CD4-positive, CD25-positive, alpha-beta regulatory T cell (primary cell): ENCODE data around the gene GREB1. TPM values are rescaled to one million over a fixed set of nuclear protein-coding genes. Genes with fewer than 3 reads are reported as not detected.
A peak's percentile ranks its signal among the peaks of the same experiment; 100 is the strongest.

Source experiments
- ATAC-seq, 2 donors: fragments of 150-1000 bp; cut with Tn5 transposase; one replicate each; pipeline ENCODE4 v1.10.0; 2021; ENCODE audit warnings: low read depth in 2 of 2, moderate number of reproducible peaks in 2 of 2, moderate library complexity in 1 of 2
- DNase-seq, 3 donors: peaks; one replicate each; pipeline versions ENCODE4 v3.0.0 to v3.0.0-alpha.2; 2012 to 2022; ENCODE audit warnings: mixed read lengths in 1 of 3
- H3K27ac ChIP-seq: one replicate; pipeline ENCODE4 v1.7.0; 2013; ENCODE audit warnings: mild to moderate bottlenecking, low read length; ENCODE audit not compliant: insufficient read depth, poor library complexity, severe bottlenecking
- H3K27me3 ChIP-seq: one replicate; pipeline ENCODE4 v1.7.0; 2013; ENCODE audit warnings: low read length; ENCODE audit not compliant: control insufficient read depth, insufficient read depth
- H3K36me3 ChIP-seq: one replicate; pipeline ENCODE4 v1.7.0; 2013; ENCODE audit warnings: mild to moderate bottlenecking, low read length, moderate library complexity; ENCODE audit not compliant: control insufficient read depth, insufficient read depth
- H3K4me1 ChIP-seq: 2 replicates; pipeline ENCODE4 v1.7.0; 2013; ENCODE audit warnings: mild to moderate bottlenecking, low read length; ENCODE audit not compliant: insufficient read depth, control insufficient read depth, poor library complexity, severe bottlenecking
- H3K4me3 ChIP-seq: one replicate; pipeline ENCODE4 v1.7.0; 2013; ENCODE audit warnings: low read depth, mild to moderate bottlenecking, low read length, moderate library complexity
- H3K9me3 ChIP-seq, 2 experiments: 1 replicate in 1 of 2; 2 replicates in 1 of 2; pipeline ENCODE4 v1.7.0; 2013; ENCODE audit warnings: low read length in 2 of 2, mild to moderate bottlenecking in 1 of 2, moderate library complexity in 1 of 2; ENCODE audit not compliant: control insufficient read depth in 2 of 2
- H3K27ac Mint-ChIP-seq, 3 donors: one replicate each; pipeline ENCODE4 v1.8.0; 2020 to 2022; ENCODE audit warnings: mild to moderate bottlenecking in 3 of 3, mixed read lengths in 3 of 3, moderate library complexity in 2 of 3
- H3K27me3 Mint-ChIP-seq: one replicate; pipeline ENCODE4 v1.8.0; 2022; ENCODE audit warnings: mild to moderate bottlenecking, mixed read lengths
- H3K36me3 Mint-ChIP-seq: one replicate; pipeline ENCODE4 v1.8.0; 2020; ENCODE audit warnings: mixed read lengths
- H3K4me1 Mint-ChIP-seq, 4 donors: one replicate each; pipeline ENCODE4 v1.8.0; 2020 to 2022; ENCODE audit warnings: mixed read lengths in 4 of 4, mild to moderate bottlenecking in 1 of 4
- H3K4me3 Mint-ChIP-seq, 4 donors: one replicate each; pipeline ENCODE4 v1.8.0; 2020 to 2022; ENCODE audit warnings: mild to moderate bottlenecking in 4 of 4, mixed read lengths in 4 of 4, moderate library complexity in 3 of 4
- H3K9me3 Mint-ChIP-seq, 7 donors: one replicate each; pipeline ENCODE4 v1.8.0; 2020 to 2022; ENCODE audit warnings: mixed read lengths in 7 of 7, mild to moderate bottlenecking in 3 of 7, moderate library complexity in 2 of 7
- polyA plus RNA-seq, 4 donors: library from polyadenylated mRNA; unstranded; fragments of 300-500 nt; fragmentation: Illumina TruSeq; gene quantifications; one replicate each; pipeline ENCODE4 v1.2.3, GENCODE V29; 2021
- total RNA-seq: library from RNA; stranded (reverse); gene quantifications from one replicate; pipeline ENCODE4 v1.2.3, GENCODE V29; 2022

The GREB1 gene
- total and polyA plus RNA-seq, 5 donors from 2014 or later, result 0.11 to 0.35 (median 0.15) TPM; not detected in 2

- H3K27me3 Mint-ChIP-seq, result peaks cover 47% of the 10 kb centered on the region
- H3K27ac Mint-ChIP-seq, result no peak overlapping the region
- no peak overlapping the region for H3K4me3 ChIP-seq
- no peaks in the 10 kb centered on the region for H3K4me1 ChIP-seq
- H3K27me3 ChIP-seq, result no peaks in the 10 kb centered on the region
- ATAC-seq (no peak), DNase-seq (no peak)
- H3K4me3 Mint-ChIP-seq, result no peak overlapping the region
- H3K36me3 Mint-ChIP-seq, result no peaks in the 10 kb centered on the region
- peaks cover 0 to 7% (median 2%) of the 10 kb centered on the region in 7 donors for H3K9me3 Mint-ChIP-seq
- H3K36me3 ChIP-seq, result no peaks in the 10 kb centered on the region
- no peak overlapping the region for H3K27ac ChIP-seq
- H3K9me3 ChIP-seq, result peaks cover 4 to 6% of the 10 kb centered on the region in 2 experiments
- H3K4me1 Mint-ChIP-seq, result no peaks in the 10 kb centered on the region
Measured at GRCh38 chr2:11665028-11665427, 131.2 kb downstream of the GREB1 start.

GRCh38 chr2:11665510-11666362 is 131.9 kb downstream of the GREB1 start:
- Mint-ChIP-seq H3K9me3 (peaks cover 0 to 7% (median 2%) of the 10 kb centered on the region in 7 donors), H3K4me1 (peaks cover 0 to 4% (median 0%) of the 10 kb centered on the region in 4 donors), H3K36me3 (no peaks in the 10 kb centered on the region), H3K27me3 (peaks cover 43% of the 10 kb centered on the region), H3K27ac (no peak overlapping the region), H3K4me3 (no peak overlapping the region)
- H3K27ac ChIP-seq, result no peak overlapping the region
- no peak overlapping the region for H3K4me3 ChIP-seq
- DNase-seq (no peak), ATAC-seq (no peak)
- H3K9me3 ChIP-seq, result peaks cover 4 to 6% of the 10 kb centered on the region in 2 experiments
- no peaks in the 10 kb centered on the region for H3K4me1 ChIP-seq
- H3K27me3 ChIP-seq, result peaks cover 2% of the 10 kb centered on the region
- no peaks in the 10 kb centered on the region for H3K36me3 ChIP-seq

GRCh38 chr2:11667194-11667593 is 133.3 kb downstream of the GREB1 start:
- H3K36me3 Mint-ChIP-seq, result no peaks in the 10 kb centered on the region
- no peak for DNase-seq
- no peak for ATAC-seq

GRCh38 chr2:11667866-11668637 is 134.2 kb downstream of the GREB1 start:
- no peak overlapping the region for H3K4me3 Mint-ChIP-seq
- H3K27ac Mint-ChIP-seq, result no peak overlapping the region
- no peak overlapping the region for H3K4me3 ChIP-seq
- H3K36me3 ChIP-seq, result no peaks in the 10 kb centered on the region
- H3K36me3 Mint-ChIP-seq, result no peaks in the 10 kb centered on the region
- ATAC-seq, result no peak
- H3K27ac ChIP-seq, result no peak overlapping the region
- DNase-seq, result no peak
- H3K4me1 ChIP-seq, result no peaks in the 10 kb centered on the region
- H3K9me3 ChIP-seq, result peaks cover under 1 to 1% of the 10 kb centered on the region in 2 experiments
- peaks cover 0 to 2% (median 2%) of the 10 kb centered on the region in 7 donors for H3K9me3 Mint-ChIP-seq
- H3K27me3 Mint-ChIP-seq, result peaks cover 46% of the 10 kb centered on the region
- H3K4me1 Mint-ChIP-seq, result peaks cover 0 to 5% (median under 1%) of the 10 kb centered on the region in 4 donors
- peaks cover 7% of the 10 kb centered on the region for H3K27me3 ChIP-seq

More at GRCh38 chr2:11667194-11667593, 133.3 kb downstream of the GREB1 start:
- Mint-ChIP-seq H3K9me3 (peaks cover 0 to 3% (median 2%) of the 10 kb centered on the region in 7 donors), H3K4me3 (no peak overlapping the region), H3K4me1 (peaks cover 0 to 4% (median 0%) of the 10 kb centered on the region in 4 donors), H3K27me3 (peaks cover 47% of the 10 kb centered on the region), H3K27ac (no peak overlapping the region)
- Histone ChIP-seq H3K4me1 (no peaks in the 10 kb centered on the region), H3K36me3 (no peaks in the 10 kb centered on the region), H3K4me3 (no peak overlapping the region), H3K9me3 (peaks cover 4 to 6% of the 10 kb centered on the region in 2 experiments), H3K27me3 (peaks cover 7% of the 10 kb centered on the region), H3K27ac (no peak overlapping the region)

- Mint-ChIP-seq H3K4me1 (peaks cover 0 to 5% (median 2%) of the 10 kb centered on the region in 4 donors), H3K27me3 (peaks cover 50% of the 10 kb centered on the region), H3K4me3 (no peak within 1 kb of the TSS), H3K27ac (no peak within 1 kb of the TSS), H3K9me3 (peaks cover 0 to 3% (median 1%) of the 10 kb centered on the region in 7 donors), H3K36me3 (no peaks in the 10 kb centered on the region)
- Histone ChIP-seq H3K27ac (no peak within 1 kb of the TSS), H3K4me1 (no peaks in the 10 kb centered on the region), H3K4me3 (no peak within 1 kb of the TSS), H3K36me3 (no peaks in the 10 kb centered on the region), H3K27me3 (peaks cover 10% of the 10 kb centered on the region), H3K9me3 (no peaks in the 10 kb centered on the region)
- ATAC-seq, result no peak
- DNase-seq, result peak in 2 of 3 donors; percentile 10 to 38
Measured at GRCh38 chr2:11669454-11670291, 135.8 kb downstream of the GREB1 start, which contains the start of gene NTSR2. Gene NTSR2, minus strand, starts transcription at chr2:11670195. Its CDS starts 66 bp downstream, at chr2:11670129.

- H3K36me3 ChIP-seq, result no peaks in the 10 kb centered on the region
- peaks cover 0 to 2% (median 1%) of the 10 kb centered on the region in 7 donors for H3K9me3 Mint-ChIP-seq
- H3K4me1 Mint-ChIP-seq, result peaks cover 0 to 5% (median 2%) of the 10 kb centered on the region in 4 donors
- peaks cover 58% of the 10 kb centered on the region for H3K27me3 Mint-ChIP-seq
- no peak overlapping the region for H3K27ac Mint-ChIP-seq
- DNase-seq, result no peak
- no peaks in the 10 kb centered on the region for H3K9me3 ChIP-seq
- no peak overlapping the region for H3K4me3 ChIP-seq
- no peak for ATAC-seq
- H3K4me1 ChIP-seq, result no peaks in the 10 kb centered on the region
- peaks cover 10% of the 10 kb centered on the region for H3K27me3 ChIP-seq
- H3K36me3 Mint-ChIP-seq, result no peaks in the 10 kb centered on the region
- H3K27ac ChIP-seq, result no peak overlapping the region
- H3K4me3 Mint-ChIP-seq, result no peak overlapping the region
Measured at GRCh38 chr2:11672407-11672806, 138.6 kb downstream of the GREB1 start.

- H3K9me3 ChIP-seq, result no peaks in the 10 kb centered on the region
- H3K4me3 Mint-ChIP-seq, result no peak overlapping the region
- no peak overlapping the region for H3K4me3 ChIP-seq
- DNase-seq, result no peak
- no peaks in the 10 kb centered on the region for H3K36me3 Mint-ChIP-seq
- H3K27me3 ChIP-seq, result peaks cover 10% of the 10 kb centered on the region
- no peak for ATAC-seq
- H3K27me3 Mint-ChIP-seq, result peaks cover 59% of the 10 kb centered on the region
- H3K4me1 Mint-ChIP-seq, result peaks cover 0 to 5% (median 2%) of the 10 kb centered on the region in 4 donors
- no peak overlapping the region for H3K27ac ChIP-seq
- H3K36me3 ChIP-seq, result no peaks in the 10 kb centered on the region
- H3K4me1 ChIP-seq, result no peaks in the 10 kb centered on the region
- H3K9me3 Mint-ChIP-seq, result peaks cover 0 to 1% (median 0%) of the 10 kb centered on the region in 7 donors
- no peak overlapping the region for H3K27ac Mint-ChIP-seq
Measured at GRCh38 chr2:11674983-11675382, 141.1 kb downstream of the GREB1 start.
